ENCODE measurements around the gene NUDT9. TPM values are rescaled to one million over a fixed set of nuclear protein-coding genes. Genes with fewer than 3 reads are reported as not detected.
A peak's percentile ranks its signal among the peaks of the same experiment; 100 is the strongest.

The NUDT9 gene
- total RNA-seq, 1 donor from 2014 or later = 18.0 TPM

DNA sequence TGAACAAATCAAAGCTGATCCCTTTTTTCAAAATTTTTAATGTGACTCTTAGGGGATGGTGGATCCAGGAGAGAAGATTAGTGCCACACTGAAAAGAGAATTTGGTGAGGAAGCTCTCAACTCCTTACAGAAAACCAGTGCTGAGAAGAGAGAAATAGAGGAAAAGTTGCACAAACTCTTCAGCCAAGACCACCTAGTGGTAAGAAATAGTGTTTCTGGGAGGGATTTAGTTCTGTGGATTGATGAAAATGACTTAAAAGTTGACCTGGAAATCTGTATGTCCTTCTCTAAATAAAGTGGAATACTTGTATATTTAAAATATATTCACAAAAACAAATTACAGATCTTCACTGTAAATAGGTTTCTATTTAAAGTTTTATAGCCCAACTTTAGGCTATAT, 29.2 kb downstream of the NUDT9 start:
- Histone ChIP-seq H3K79me2 (ENCODE audit: low read depth) (no peaks in the 10 kb centered on the region), H3F3A (ENCODE audit: low read depth) (no peaks in the 10 kb centered on the region), H3K4me2 (no peak overlapping the region), H3K36me3 (no peaks in the 10 kb centered on the region), H3K9me3 (ENCODE audit: low read depth) (no peaks in the 10 kb centered on the region), H3K4me1 (peaks cover 5% of the 10 kb centered on the region), H4K20me1 (ENCODE audit: low read depth) (no peaks in the 10 kb centered on the region), H3K9ac (no peak overlapping the region), H3K4me3 (no peak overlapping the region), H3K27ac (no peak overlapping the region), H3K27me3 (no peaks in the 10 kb centered on the region), H2AFZ (replicated peaks) (no peak overlapping the region)
- Mint-ChIP-seq H3K9me3 (no peaks in the 10 kb centered on the region), H3K27ac (no peak overlapping the region), H3K27me3 (ENCODE audit: insufficient read depth, low read depth) (no peaks in the 10 kb centered on the region), H3K4me1 (peaks cover 10% of the 10 kb centered on the region), H3K4me3 (no peak overlapping the region), H3K36me3 (peaks cover 9% of the 10 kb centered on the region)
- TF ChIP-seq EZH2phosphoT487 (IDR thresholded peaks at IDR 0.05) = no peak
- TF ChIP-seq, protein P1, sequence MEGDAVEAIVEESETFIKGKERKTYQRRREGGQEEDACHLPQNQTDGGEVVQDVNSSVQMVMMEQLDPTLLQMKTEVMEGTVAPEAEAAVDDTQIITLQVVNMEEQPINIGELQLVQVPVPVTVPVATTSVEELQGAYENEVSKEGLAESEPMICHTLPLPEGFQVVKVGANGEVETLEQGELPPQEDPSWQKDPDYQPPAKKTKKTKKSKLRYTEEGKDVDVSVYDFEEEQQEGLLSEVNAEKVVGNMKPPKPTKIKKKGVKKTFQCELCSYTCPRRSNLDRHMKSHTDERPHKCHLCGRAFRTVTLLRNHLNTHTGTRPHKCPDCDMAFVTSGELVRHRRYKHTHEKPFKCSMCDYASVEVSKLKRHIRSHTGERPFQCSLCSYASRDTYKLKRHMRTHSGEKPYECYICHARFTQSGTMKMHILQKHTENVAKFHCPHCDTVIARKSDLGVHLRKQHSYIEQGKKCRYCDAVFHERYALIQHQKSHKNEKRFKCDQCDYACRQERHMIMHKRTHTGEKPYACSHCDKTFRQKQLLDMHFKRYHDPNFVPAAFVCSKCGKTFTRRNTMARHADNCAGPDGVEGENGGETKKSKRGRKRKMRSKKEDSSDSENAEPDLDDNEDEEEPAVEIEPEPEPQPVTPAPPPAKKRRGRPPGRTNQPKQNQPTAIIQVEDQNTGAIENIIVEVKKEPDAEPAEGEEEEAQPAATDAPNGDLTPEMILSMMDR (IDR thresholded peaks at IDR 0.05) = peak; percentile 13
- DNase-seq (ENCODE audit: low spot score) = no peak

DNA sequence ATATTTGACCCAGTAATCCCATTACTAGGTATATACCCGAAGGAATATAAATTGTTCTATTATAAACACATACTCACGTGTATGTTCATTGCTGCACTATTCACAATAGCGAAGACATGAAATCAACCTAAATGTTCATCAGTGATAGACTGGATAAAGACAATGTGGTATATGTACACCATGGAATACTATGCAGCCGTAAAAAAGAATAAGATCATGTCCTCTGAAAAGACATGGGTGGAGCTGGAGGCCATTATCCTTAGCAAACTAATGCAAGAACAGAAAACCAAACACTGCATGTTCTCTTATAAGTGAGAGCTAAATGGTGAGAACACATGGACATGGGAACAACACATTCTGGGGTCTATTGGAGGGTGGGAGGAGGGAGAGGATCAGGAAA, 36.5 kb downstream of the NUDT9 start:
- H3K4me1 ChIP-seq = no peaks in the 10 kb centered on the region
- no peak overlapping the region for H3K27ac Mint-ChIP-seq
- DNase-seq (ENCODE audit: low spot score) = no peak
- H4K20me1 ChIP-seq (ENCODE audit: low read depth) = no peaks in the 10 kb centered on the region
- no peaks in the 10 kb centered on the region for H3K9me3 ChIP-seq (ENCODE audit: low read depth)
- no peak overlapping the region for H2AFZ ChIP-seq (replicated peaks)
- no peaks in the 10 kb centered on the region for H3K9me3 Mint-ChIP-seq
- H3K4me2 ChIP-seq = no peak overlapping the region
- H3K27me3 ChIP-seq = no peaks in the 10 kb centered on the region
- TF ChIP-seq EZH2 (IDR thresholded peaks at IDR 0.05) (no peak), EZH2phosphoT487 (IDR thresholded peaks at IDR 0.05) (no peak)
- TF ChIP-seq, protein P1 (IDR thresholded peaks at IDR 0.05) = no peak
- peaks cover 5% of the 10 kb centered on the region for H3K36me3 ChIP-seq
- no peaks in the 10 kb centered on the region for H3K27me3 Mint-ChIP-seq (ENCODE audit: insufficient read depth, low read depth)
- no peaks in the 10 kb centered on the region for H3K79me2 ChIP-seq (ENCODE audit: low read depth)
- no peak overlapping the region for H3K4me3 ChIP-seq
- no peak overlapping the region for H3K4me3 Mint-ChIP-seq
- H3K36me3 Mint-ChIP-seq = peaks cover 12% of the 10 kb centered on the region
- H3K27ac ChIP-seq = no peak overlapping the region
- H3K4me1 Mint-ChIP-seq = peaks cover 2% of the 10 kb centered on the region
- H3F3A ChIP-seq (ENCODE audit: low read depth) = no peaks in the 10 kb centered on the region
- no peak overlapping the region for H3K9ac ChIP-seq

DNA sequence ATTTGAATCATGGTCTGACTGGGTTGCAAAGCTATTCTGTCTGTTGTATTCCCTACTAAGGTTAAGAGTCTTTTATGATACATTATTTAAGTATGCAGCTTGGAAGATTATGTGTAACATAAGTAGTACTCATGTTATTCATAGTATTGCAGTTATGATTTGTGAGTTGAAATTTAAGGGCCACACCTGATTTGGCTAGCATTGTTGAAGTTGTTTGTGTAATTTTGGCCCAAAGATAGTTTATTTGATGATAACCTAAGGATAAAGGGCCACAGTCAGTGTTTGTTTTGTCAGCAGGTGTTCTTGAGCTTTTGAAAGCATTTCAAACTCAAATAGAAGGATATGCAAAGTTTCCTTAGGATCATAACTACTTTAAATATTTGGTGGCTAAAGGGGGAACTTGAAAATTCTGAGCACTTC, 38.9 kb downstream of the NUDT9 start:
- TF ChIP-seq EZH2 (IDR thresholded peaks at IDR 0.05) (no peak), EZH2phosphoT487 (IDR thresholded peaks at IDR 0.05) (no peak)
- TF ChIP-seq, protein P1 (IDR thresholded peaks at IDR 0.05) = no peak
- H3K4me1 ChIP-seq = no peaks in the 10 kb centered on the region
- Mint-ChIP-seq H3K4me1 (peaks cover 3% of the 10 kb centered on the region), H3K27me3 (ENCODE audit: insufficient read depth, low read depth) (no peaks in the 10 kb centered on the region), H3K27ac (no peak overlapping the region), H3K36me3 (peaks cover 10% of the 10 kb centered on the region), H3K9me3 (no peaks in the 10 kb centered on the region), H3K4me3 (no peak overlapping the region)
- no peaks in the 10 kb centered on the region for H3F3A ChIP-seq (ENCODE audit: low read depth)
- no peak overlapping the region for H3K9ac ChIP-seq
- no peak overlapping the region for H3K4me3 ChIP-seq
- H3K36me3 ChIP-seq = peaks cover 5% of the 10 kb centered on the region
- H2AFZ ChIP-seq (replicated peaks) = no peak overlapping the region
- H3K4me2 ChIP-seq = no peak overlapping the region
- H4K20me1 ChIP-seq (ENCODE audit: low read depth) = no peaks in the 10 kb centered on the region
- no peak overlapping the region for H3K27ac ChIP-seq
- no peaks in the 10 kb centered on the region for H3K79me2 ChIP-seq (ENCODE audit: low read depth)
- H3K27me3 ChIP-seq = no peaks in the 10 kb centered on the region
- no peak for DNase-seq (ENCODE audit: low spot score)
- H3K9me3 ChIP-seq (ENCODE audit: low read depth) = no peaks in the 10 kb centered on the region
